Type B pancreatic cell (in vitro differentiated cells): ENCODE measurements around the gene GDI1. TPM values are rescaled to one million over a fixed set of nuclear protein-coding genes. Genes with fewer than 3 reads are reported as not detected.

Experiments used
- DNase-seq: peaks from one replicate; pipeline ENCODE4 v3.0.0; 2021; ENCODE audit warnings: mixed read lengths; ENCODE audit not compliant: unreplicated experiment; ENCODE audit errors: extremely low spot score
- H3K27ac Mint-ChIP-seq: 2 replicates; pipeline ENCODE4 v1.8.0; 2021; ENCODE audit warnings: mild to moderate bottlenecking, mixed read lengths
- H3K27me3 Mint-ChIP-seq: 2 replicates; pipeline ENCODE4 v1.8.0; 2021; ENCODE audit warnings: mixed read lengths
- H3K36me3 Mint-ChIP-seq: 2 replicates; pipeline ENCODE4 v1.8.0; 2021; ENCODE audit warnings: mixed read lengths
- H3K4me1 Mint-ChIP-seq: one replicate; pipeline ENCODE4 v1.8.0; 2021; ENCODE audit warnings: mixed read lengths; ENCODE audit not compliant: unreplicated experiment
- H3K4me3 Mint-ChIP-seq: 2 replicates; pipeline ENCODE4 v1.8.0; 2021; ENCODE audit warnings: mild to moderate bottlenecking, mixed read lengths
- H3K9me3 Mint-ChIP-seq: 2 replicates; pipeline ENCODE4 v1.8.0; 2021; ENCODE audit warnings: mixed read lengths
- total RNA-seq: library from RNA; stranded (reverse); gene quantifications from 2 replicates; pipeline ENCODE4 v1.2.1, GENCODE V29; 2021; ENCODE audit warnings: low replicate concordance
- TF ChIP-seq, protein P1 (sequence below): fragments of 200-600 bp; sonication (generic); conservative IDR thresholded peaks from 2 replicates; pipeline ENCODE4 v1.5.0; 2021; ENCODE audit warnings: antibody characterized with exemption, mild to moderate bottlenecking

The GDI1 gene
- total RNA-seq, 1 donor from 2014 or later = 159 TPM

DNA sequence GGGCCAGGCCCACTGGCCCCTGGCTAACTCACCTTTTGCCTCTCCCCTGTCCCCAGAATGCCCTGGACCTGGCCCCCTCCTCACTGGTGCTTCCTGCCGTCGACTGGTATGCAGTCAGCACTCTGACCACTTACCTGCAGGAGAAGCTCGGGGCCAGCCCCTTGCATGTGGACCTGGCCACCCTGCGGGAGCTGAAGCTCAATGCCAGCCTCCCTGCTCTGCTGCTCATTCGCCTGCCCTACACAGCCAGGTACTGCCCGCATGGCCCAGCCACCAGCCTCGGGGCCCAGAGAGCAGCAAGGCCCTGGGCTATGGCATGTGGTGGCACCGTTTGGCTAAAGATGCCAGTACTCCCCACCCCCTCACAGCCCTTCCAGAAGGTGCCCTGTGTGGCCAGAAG, 4.7 kb upstream of the GDI1 start:
- no peak for DNase-seq
- peaks cover 7% of the 10 kb centered on the region for H3K4me1 Mint-ChIP-seq
- TF ChIP-seq, protein P1, sequence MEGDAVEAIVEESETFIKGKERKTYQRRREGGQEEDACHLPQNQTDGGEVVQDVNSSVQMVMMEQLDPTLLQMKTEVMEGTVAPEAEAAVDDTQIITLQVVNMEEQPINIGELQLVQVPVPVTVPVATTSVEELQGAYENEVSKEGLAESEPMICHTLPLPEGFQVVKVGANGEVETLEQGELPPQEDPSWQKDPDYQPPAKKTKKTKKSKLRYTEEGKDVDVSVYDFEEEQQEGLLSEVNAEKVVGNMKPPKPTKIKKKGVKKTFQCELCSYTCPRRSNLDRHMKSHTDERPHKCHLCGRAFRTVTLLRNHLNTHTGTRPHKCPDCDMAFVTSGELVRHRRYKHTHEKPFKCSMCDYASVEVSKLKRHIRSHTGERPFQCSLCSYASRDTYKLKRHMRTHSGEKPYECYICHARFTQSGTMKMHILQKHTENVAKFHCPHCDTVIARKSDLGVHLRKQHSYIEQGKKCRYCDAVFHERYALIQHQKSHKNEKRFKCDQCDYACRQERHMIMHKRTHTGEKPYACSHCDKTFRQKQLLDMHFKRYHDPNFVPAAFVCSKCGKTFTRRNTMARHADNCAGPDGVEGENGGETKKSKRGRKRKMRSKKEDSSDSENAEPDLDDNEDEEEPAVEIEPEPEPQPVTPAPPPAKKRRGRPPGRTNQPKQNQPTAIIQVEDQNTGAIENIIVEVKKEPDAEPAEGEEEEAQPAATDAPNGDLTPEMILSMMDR = no peak
- no peak overlapping the region for H3K27ac Mint-ChIP-seq
- H3K4me3 Mint-ChIP-seq = no peak overlapping the region
- no peaks in the 10 kb centered on the region for H3K9me3 Mint-ChIP-seq
- peaks cover 6% of the 10 kb centered on the region for H3K36me3 Mint-ChIP-seq
- H3K27me3 Mint-ChIP-seq = no peaks in the 10 kb centered on the region

DNA sequence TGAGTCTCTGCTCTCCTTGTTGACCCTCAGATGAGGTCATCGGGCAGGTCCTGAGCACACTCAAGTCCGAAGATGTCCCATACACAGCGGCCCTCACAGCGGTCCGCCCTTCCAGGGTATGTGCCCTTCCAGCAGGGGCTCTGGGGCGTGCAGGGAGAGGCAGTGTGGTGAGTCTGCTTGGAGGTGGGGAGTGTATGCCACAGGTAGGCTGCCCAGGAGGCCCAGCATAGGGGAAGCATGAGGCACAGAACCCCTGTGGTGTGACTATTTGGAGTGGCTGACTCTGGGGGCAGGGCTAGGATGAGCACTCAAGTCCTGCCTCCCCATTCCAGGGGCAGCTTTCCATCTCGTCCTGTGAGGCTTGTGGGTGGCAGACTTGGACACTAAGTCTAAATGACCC, 3.3 kb upstream of the GDI1 start:
- Mint-ChIP-seq H3K36me3 (peaks cover 6% of the 10 kb centered on the region), H3K27ac (no peak overlapping the region), H3K9me3 (no peaks in the 10 kb centered on the region), H3K4me3 (peak overlapping the region; percentile 10), H3K4me1 (peaks cover 7% of the 10 kb centered on the region), H3K27me3 (no peaks in the 10 kb centered on the region)
- TF ChIP-seq, protein P1 = no peak
- no peak for DNase-seq

DNA sequence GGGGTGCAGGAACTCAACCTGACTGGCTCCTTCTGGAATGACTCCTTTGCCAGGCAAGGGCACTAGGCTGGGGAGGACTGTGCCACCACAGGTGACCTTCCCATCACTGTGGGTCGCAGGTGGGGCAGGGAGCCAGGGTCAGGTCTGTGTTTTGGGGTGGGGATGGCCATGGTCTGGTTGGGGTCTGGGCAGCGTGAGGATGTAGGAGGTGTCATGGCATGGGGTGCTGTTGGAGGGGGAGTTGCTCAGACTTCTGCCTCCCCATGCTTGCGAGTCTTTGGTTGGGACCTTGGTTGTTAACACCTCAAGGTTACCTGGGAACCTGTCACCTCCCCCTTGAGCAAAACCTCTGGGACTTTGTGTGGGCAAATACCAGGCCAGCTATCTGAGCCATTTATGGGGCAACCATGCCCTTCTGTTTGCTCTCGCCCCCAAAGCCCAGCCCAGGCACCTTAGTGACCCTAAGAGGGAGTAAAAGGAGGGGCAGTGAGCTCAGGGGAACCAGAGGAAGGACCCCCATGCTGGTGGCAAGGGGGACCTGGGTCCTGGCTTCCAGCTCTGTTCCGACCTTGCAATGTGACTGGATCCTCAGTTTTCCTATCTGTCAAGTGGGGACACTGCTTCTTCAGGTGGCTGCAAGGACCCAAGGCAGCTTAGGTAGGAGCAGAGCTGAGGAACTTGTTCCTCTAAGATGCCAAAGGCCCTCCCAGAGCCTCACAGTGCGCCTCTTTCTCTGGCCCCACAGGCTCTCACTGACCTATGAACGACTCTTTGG, 2.4 kb upstream of the GDI1 start:
- no peak overlapping the region for H3K27ac Mint-ChIP-seq
- no peak for DNase-seq
- no peaks in the 10 kb centered on the region for H3K9me3 Mint-ChIP-seq
- H3K36me3 Mint-ChIP-seq = peaks cover 6% of the 10 kb centered on the region
- H3K4me3 Mint-ChIP-seq = no peak overlapping the region
- TF ChIP-seq, protein P1 = no peak
- no peaks in the 10 kb centered on the region for H3K27me3 Mint-ChIP-seq
- H3K4me1 Mint-ChIP-seq = peaks cover 7% of the 10 kb centered on the region

DNA sequence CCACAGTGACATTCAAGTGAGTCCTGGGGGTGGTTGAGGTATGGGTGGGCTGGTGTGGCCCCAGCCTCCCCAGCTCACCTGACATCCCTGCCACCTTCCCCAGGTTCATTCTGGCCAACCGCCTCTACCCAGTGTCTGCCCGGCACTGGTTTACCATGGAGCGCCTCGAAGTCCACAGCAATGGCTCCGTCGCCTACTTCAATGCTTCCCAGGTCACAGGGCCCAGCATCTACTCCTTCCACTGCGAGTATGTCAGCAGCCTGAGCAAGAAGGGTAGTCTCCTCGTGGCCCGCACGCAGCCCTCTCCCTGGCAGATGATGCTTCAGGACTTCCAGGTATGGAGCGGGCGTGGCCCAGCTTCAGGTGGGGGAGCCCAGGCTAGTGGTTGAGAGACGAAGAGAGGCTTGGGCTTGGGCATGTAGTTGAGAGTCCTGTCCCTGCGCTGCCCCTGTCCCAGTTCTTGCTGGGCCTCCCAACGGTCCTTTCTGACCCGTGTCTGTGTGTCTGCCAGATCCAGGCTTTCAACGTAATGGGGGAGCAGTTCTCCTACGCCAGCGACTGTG, 1.7 kb upstream of the GDI1 start:
- no peak for DNase-seq
- no peak overlapping the region for H3K4me3 Mint-ChIP-seq
- no peaks in the 10 kb centered on the region for H3K9me3 Mint-ChIP-seq

DNA sequence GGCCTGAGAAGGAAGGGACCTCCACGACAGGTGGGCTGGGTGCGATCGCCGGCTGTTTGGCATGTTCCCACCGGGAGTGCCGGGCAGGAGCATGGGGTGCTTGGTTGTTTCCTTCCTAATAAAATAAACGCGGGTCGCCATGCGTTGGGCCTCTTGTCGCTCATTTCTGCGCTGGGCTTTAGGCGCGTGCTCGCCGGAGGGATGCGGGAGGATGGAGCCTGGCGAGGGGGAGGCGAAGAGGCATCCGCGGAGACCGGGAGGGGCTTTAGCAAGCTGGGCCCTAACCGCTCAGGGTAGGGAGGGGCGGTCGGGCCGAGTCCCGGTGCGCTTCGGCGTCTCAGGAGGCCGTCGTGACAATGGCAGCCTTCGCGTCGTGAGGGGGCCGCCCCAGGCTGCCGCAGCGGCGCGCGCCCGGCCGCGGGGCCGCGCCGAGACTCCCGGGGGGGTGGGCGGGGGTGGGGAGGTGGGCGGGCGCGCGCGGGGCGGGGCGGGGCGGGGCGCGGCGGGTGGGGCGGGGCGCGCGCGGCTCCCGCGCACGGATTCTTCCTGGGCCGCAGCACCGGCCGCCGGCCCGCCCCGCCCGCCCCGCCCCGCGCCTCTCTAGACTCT, 476 bp upstream of the GDI1 start:
- no peaks in the 10 kb centered on the region for H3K9me3 Mint-ChIP-seq
- no peaks in the 10 kb centered on the region for H3K36me3 Mint-ChIP-seq
- H3K4me3 Mint-ChIP-seq = peak overlapping the region; percentile 84
- no peak for DNase-seq
- H3K27me3 Mint-ChIP-seq = no peaks in the 10 kb centered on the region
- H3K4me1 Mint-ChIP-seq = peaks cover 7% of the 10 kb centered on the region
- H3K27ac Mint-ChIP-seq = peak overlapping the region; percentile 82
- TF ChIP-seq, protein P1 = no peak

More for the DNA sequence above, 1.7 kb upstream of the GDI1 start:
- Mint-ChIP-seq H3K27ac (no peak overlapping the region), H3K27me3 (no peaks in the 10 kb centered on the region), H3K4me1 (peaks cover 7% of the 10 kb centered on the region), H3K36me3 (peaks cover 6% of the 10 kb centered on the region)
- TF ChIP-seq, protein P1 = no peak
